Mesendoderm (in vitro differentiated cells): ENCODE data around the gene NT5C1B.

ENCODE experiments used
- DNase-seq: peaks from one replicate; pipeline ENCODE4 v3.0.0; 2013
- H2AK5ac ChIP-seq: 2 replicates; pipeline ENCODE4 v1.6.1; 2013; ENCODE audit warnings: low read length, inconsistent platforms
- H2BK120ac ChIP-seq: 2 replicates; pipeline ENCODE4 v1.6.1; 2013; ENCODE audit warnings: low read depth, mild to moderate bottlenecking, low read length, moderate library complexity, mixed read lengths
- H2BK15ac ChIP-seq: replicated peaks from 2 replicates; pipeline ENCODE4 v1.6.1; 2013; ENCODE audit warnings: low read depth, mild to moderate bottlenecking, moderate library complexity
- H2BK5ac ChIP-seq: 2 replicates; pipeline ENCODE4 v1.6.1; 2013; ENCODE audit warnings: low read length, inconsistent platforms
- H3K18ac ChIP-seq: 2 replicates; pipeline ENCODE4 v1.6.1; 2013; ENCODE audit warnings: mild to moderate bottlenecking, low read length, mixed read lengths
- H3K23ac ChIP-seq: one replicate; pipeline ENCODE4 v1.6.1; 2013; ENCODE audit warnings: low read length
- H3K27ac ChIP-seq: 2 replicates; pipeline ENCODE4 v1.5.1; 2013; ENCODE audit warnings: low read depth, mild to moderate bottlenecking, inconsistent platforms, low read length, moderate library complexity
- H3K27me3 ChIP-seq: 2 replicates; pipeline ENCODE4 v1.6.1; 2013; ENCODE audit warnings: low read length, control low read depth, mild to moderate bottlenecking, inconsistent platforms; ENCODE audit not compliant: insufficient read depth, poor library complexity
- H3K36me3 ChIP-seq: 2 replicates; pipeline ENCODE4 v1.6.1; 2013; ENCODE audit warnings: low read length, inconsistent platforms; ENCODE audit not compliant: control insufficient read depth, insufficient read depth
- H3K4ac ChIP-seq: one replicate; pipeline ENCODE4 v1.6.1; 2013; ENCODE audit warnings: low read depth, mild to moderate bottlenecking, low read length, moderate library complexity
- H3K4me1 ChIP-seq: 2 replicates; pipeline ENCODE4 v1.6.1; 2013; ENCODE audit warnings: low read depth, low read length, inconsistent platforms; ENCODE audit not compliant: control insufficient read depth
- H3K4me2 ChIP-seq: 2 replicates; pipeline ENCODE4 v1.6.1; 2013; ENCODE audit warnings: low read length
- H3K4me3 ChIP-seq: 2 replicates; pipeline ENCODE4 v1.5.1; 2013; ENCODE audit warnings: mild to moderate bottlenecking, low read length
- H3K56ac ChIP-seq: one replicate; pipeline ENCODE4 v1.6.1; 2013; ENCODE audit warnings: low read length
- H3K79me1 ChIP-seq: 2 replicates; pipeline ENCODE4 v1.6.1; 2013; ENCODE audit warnings: low read length, inconsistent platforms
- H3K79me2 ChIP-seq: 2 replicates; pipeline ENCODE4 v1.6.1; 2013; ENCODE audit warnings: mild to moderate bottlenecking, low read length; ENCODE audit not compliant: control insufficient read depth, insufficient read depth
- H3K9ac ChIP-seq: 2 replicates; pipeline ENCODE4 v1.6.1; 2013; ENCODE audit warnings: low read length, inconsistent platforms
- H4K5ac ChIP-seq: one replicate; pipeline ENCODE4 v1.6.1; 2013; ENCODE audit warnings: low read length
- H4K8ac ChIP-seq: one replicate; pipeline ENCODE4 v1.6.1; 2013; ENCODE audit warnings: low read depth, mild to moderate bottlenecking, control low read depth, low read length, moderate library complexity
- WGBS: extraction: QIAGEN DNeasy Blood & Tissue Kit; methylation state at CpG from one replicate; pipeline ENCODE4 v1.1.7; 2013; ENCODE audit warnings: low lambda C conversion rate, missing lambda C conversion rate; ENCODE audit not compliant: insufficient coverage; ENCODE audit errors: extremely low coverage; 5-methylcytosine and 5-hydroxymethylcytosine counted together

NT5C1B gene

DNA sequence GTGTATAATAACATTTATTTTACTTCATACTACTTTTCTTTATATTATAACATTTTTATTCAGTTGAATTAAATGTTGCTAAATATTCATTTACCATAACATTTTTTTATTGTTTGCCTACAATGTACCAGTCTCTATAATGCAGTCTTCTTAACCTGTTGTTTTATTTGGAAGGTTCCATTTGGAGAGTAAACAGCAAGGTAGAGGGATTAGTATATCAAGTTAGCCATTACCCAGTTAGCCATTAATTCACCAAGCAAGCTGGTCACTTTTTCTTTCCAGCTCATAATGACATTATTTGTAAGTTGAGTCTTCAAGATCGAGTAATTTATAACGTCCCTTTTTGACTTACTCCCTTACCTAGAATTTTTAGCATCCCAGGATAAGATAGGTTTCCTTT lies 29.7 kb upstream of the NT5C1B start:
- Histone ChIP-seq H3K9ac (no peak overlapping the region), H3K36me3 (no peaks in the 10 kb centered on the region), H3K27ac (no peak overlapping the region)

DNA sequence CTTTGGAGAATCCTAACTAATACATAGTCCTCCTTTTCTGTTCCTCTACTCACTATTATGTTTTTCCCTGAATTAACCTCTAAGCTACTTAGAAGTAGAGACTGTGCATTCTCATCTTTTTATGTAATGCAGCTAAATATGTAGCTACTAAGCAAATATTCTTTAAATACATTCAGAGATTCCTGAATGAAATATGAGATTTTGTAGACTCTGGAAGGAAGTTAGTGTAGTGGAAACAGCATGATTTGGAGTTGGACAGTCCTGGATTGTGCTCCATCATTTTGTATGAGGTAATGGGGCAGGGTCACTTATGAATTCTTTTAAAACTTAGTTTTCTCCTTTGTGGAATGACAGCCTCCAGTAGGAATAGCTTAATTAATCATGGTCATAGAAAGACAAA lies 24.7 kb upstream of the NT5C1B start:
- H2AK5ac ChIP-seq = no peak overlapping the region
- no peak overlapping the region for H3K4me2 ChIP-seq
- no peaks in the 10 kb centered on the region for H3K4me1 ChIP-seq
- no peak overlapping the region for H2BK120ac ChIP-seq
- no peak overlapping the region for H3K23ac ChIP-seq
- H3K36me3 ChIP-seq = no peaks in the 10 kb centered on the region
- H3K27me3 ChIP-seq = no peaks in the 10 kb centered on the region
- H3K18ac ChIP-seq = no peak overlapping the region
- H3K9ac ChIP-seq = no peak overlapping the region
- H3K56ac ChIP-seq = no peak overlapping the region
- no peak overlapping the region for H2BK15ac ChIP-seq
- no peak overlapping the region for H3K4ac ChIP-seq
- no peak overlapping the region for H4K8ac ChIP-seq
- no peak overlapping the region for H2BK5ac ChIP-seq
- no peaks in the 10 kb centered on the region for H3K79me2 ChIP-seq
- no peak for DNase-seq
- H3K79me1 ChIP-seq = no peaks in the 10 kb centered on the region
- no peak overlapping the region for H3K4me3 ChIP-seq
- no peak overlapping the region for H4K5ac ChIP-seq
- H3K27ac ChIP-seq = no peak overlapping the region

More for the DNA sequence above, 29.7 kb upstream of the NT5C1B start:
- Histone ChIP-seq H4K8ac (no peak overlapping the region), H3K4me2 (no peak overlapping the region), H3K23ac (no peak overlapping the region), H3K4me1 (no peaks in the 10 kb centered on the region), H3K79me1 (no peaks in the 10 kb centered on the region), H2BK15ac (no peak overlapping the region), H3K4ac (no peak overlapping the region), H3K18ac (no peak overlapping the region), H2BK120ac (no peak overlapping the region), H3K56ac (no peak overlapping the region), H2BK5ac (no peak overlapping the region), H3K27me3 (no peaks in the 10 kb centered on the region), H3K4me3 (no peak overlapping the region), H3K79me2 (no peaks in the 10 kb centered on the region), H2AK5ac (no peak overlapping the region), H4K5ac (no peak overlapping the region)
- DNase-seq = no peak
- WGBS = no CpG with 5 or more reads among the region's 2 CpGs

DNA sequence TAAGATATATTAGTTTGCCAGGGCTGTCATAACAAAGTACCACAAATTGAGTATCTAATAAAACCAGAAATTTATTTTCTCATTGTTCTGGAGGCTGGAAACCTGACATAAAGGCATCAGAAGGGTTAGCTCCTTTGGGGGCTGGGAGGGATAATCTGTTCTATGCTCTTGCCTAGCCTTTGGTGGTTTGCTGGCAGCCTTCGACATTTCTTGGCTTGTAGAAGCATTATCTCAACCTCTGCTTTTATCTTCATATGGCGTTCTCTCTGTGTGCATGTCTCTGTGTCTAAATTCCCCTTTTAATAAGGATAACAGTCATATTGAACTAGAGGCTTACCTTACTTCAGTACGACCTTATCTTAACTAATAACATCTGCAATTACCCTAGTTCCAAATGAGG lies 22.8 kb upstream of the NT5C1B start:
- DNase-seq = no peak
- H3K27me3 ChIP-seq = no peaks in the 10 kb centered on the region
- no peak overlapping the region for H2BK120ac ChIP-seq
- no peaks in the 10 kb centered on the region for H3K79me1 ChIP-seq
- H2BK15ac ChIP-seq = no peak overlapping the region
- H3K79me2 ChIP-seq = no peaks in the 10 kb centered on the region
- no peak overlapping the region for H3K23ac ChIP-seq
- H3K27ac ChIP-seq = no peak overlapping the region
- no peak overlapping the region for H4K5ac ChIP-seq
- H3K9ac ChIP-seq = no peak overlapping the region
- no CpG with 5 or more reads among the region's 3 CpGs for WGBS
- no peak overlapping the region for H4K8ac ChIP-seq
- H3K4me2 ChIP-seq = no peak overlapping the region
- H3K4me1 ChIP-seq = no peaks in the 10 kb centered on the region
- no peak overlapping the region for H3K18ac ChIP-seq
- no peak overlapping the region for H2AK5ac ChIP-seq
- no peak overlapping the region for H3K56ac ChIP-seq
- no peaks in the 10 kb centered on the region for H3K36me3 ChIP-seq
- no peak overlapping the region for H3K4ac ChIP-seq
- H2BK5ac ChIP-seq = no peak overlapping the region
- H3K4me3 ChIP-seq = no peak overlapping the region

DNA sequence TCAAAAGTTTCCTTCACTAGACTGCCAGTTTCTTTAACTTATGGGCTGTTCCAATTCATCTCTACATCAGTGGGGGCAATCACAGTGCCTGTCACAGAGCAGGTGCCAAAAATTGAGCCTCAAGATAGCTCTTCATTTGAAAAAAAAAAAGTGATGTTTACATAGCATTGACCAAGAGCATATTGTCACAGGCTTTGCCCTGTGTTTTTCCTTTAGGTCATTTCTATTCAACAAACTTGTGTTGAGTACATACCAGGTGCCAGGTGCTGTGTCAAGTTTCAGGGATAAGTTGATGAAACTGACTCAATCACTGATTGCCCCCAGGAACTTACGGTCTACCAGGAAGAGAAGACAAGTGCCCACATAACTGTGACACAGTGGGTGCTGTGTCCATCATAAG lies 22.2 kb upstream of the NT5C1B start:
- H4K5ac ChIP-seq = no peak overlapping the region
- no CpG with 5 or more reads among the region's 1 CpG for WGBS
- H4K8ac ChIP-seq = no peak overlapping the region

DNA sequence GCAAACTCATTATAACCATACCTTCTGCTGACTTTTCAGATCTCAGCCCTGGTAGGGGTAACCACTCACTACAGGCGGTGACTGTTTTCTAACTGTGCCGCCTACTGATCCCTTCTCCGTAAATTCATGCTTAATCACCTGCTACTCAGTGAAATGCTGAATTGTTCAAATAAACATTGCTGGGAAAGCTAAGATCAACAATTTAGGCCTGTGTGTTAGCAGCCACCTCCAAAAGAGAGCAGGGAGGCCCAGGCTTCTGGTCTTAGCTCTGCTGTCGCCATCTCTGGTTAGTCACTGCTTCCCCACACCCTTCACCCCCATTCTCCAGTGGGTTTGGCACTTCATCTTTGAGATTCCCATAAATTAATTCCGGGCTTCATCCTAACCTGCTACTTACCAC lies 21.8 kb upstream of the NT5C1B start:
- H2AK5ac ChIP-seq = no peak overlapping the region
- DNase-seq = no peak
- no peak overlapping the region for H3K4me3 ChIP-seq
- H3K27ac ChIP-seq = no peak overlapping the region
- no peak overlapping the region for H4K8ac ChIP-seq
- no peak overlapping the region for H2BK5ac ChIP-seq
- no peak overlapping the region for H3K23ac ChIP-seq
- H3K27me3 ChIP-seq = no peaks in the 10 kb centered on the region
- H3K9ac ChIP-seq = no peak overlapping the region
- H2BK15ac ChIP-seq = no peak overlapping the region
- no peaks in the 10 kb centered on the region for H3K79me1 ChIP-seq
- no peak overlapping the region for H3K4me2 ChIP-seq
- no peak overlapping the region for H3K18ac ChIP-seq
- H3K36me3 ChIP-seq = no peaks in the 10 kb centered on the region
- WGBS = no CpG with 5 or more reads among the region's 5 CpGs
- no peak overlapping the region for H3K56ac ChIP-seq
- no peak overlapping the region for H3K4ac ChIP-seq
- H2BK120ac ChIP-seq = no peak overlapping the region
- H4K5ac ChIP-seq = no peak overlapping the region
- no peaks in the 10 kb centered on the region for H3K79me2 ChIP-seq
- H3K4me1 ChIP-seq = no peaks in the 10 kb centered on the region

More for the DNA sequence above, 22.2 kb upstream of the NT5C1B start:
- Histone ChIP-seq H3K56ac (no peak overlapping the region), H3K36me3 (no peaks in the 10 kb centered on the region), H3K18ac (no peak overlapping the region), H2BK120ac (no peak overlapping the region), H3K4me3 (no peak overlapping the region), H2BK15ac (no peak overlapping the region), H3K4me1 (no peaks in the 10 kb centered on the region), H3K4ac (no peak overlapping the region), H2AK5ac (no peak overlapping the region), H3K27ac (no peak overlapping the region), H3K23ac (no peak overlapping the region), H3K9ac (no peak overlapping the region), H3K79me2 (no peaks in the 10 kb centered on the region), H2BK5ac (no peak overlapping the region), H3K27me3 (no peaks in the 10 kb centered on the region), H3K79me1 (no peaks in the 10 kb centered on the region), H3K4me2 (no peak overlapping the region)
- DNase-seq = no peak

DNA sequence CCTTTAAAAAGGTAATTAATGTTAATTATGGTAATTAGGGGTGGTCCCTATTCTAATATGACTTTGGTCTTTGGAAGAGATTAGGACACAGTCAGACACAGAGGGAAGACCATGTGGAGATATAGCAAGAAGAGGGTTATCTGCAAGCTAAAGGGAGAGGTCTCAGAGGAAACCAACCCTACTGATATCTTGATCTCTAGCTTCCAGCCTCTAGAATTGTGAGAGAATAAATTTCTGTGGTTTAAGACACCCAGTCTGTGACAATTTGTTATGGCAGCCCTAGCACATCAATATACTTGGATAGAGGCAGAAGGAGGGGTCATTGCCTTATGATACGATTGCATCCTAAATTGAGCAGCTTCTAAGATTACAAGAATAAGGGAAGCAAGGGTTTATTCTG lies 21.3 kb upstream of the NT5C1B start:
- Histone ChIP-seq H2BK120ac (no peak overlapping the region), H4K8ac (no peak overlapping the region), H3K18ac (no peak overlapping the region), H3K23ac (no peak overlapping the region), H3K9ac (no peak overlapping the region), H3K4ac (no peak overlapping the region), H3K56ac (no peak overlapping the region), H3K4me2 (no peak overlapping the region), H3K27me3 (no peaks in the 10 kb centered on the region), H2BK15ac (no peak overlapping the region), H3K4me1 (no peaks in the 10 kb centered on the region), H3K79me1 (no peaks in the 10 kb centered on the region), H3K79me2 (no peaks in the 10 kb centered on the region), H2AK5ac (no peak overlapping the region), H3K4me3 (no peak overlapping the region), H2BK5ac (no peak overlapping the region), H4K5ac (no peak overlapping the region), H3K36me3 (no peaks in the 10 kb centered on the region), H3K27ac (no peak overlapping the region)
- no peak for DNase-seq
- no CpG with 5 or more reads among the region's 1 CpG for WGBS
